Karpas-422 (cell line): ENCODE data around the gene ARID1B. TPM values are rescaled to one million over a fixed set of nuclear protein-coding genes. Genes with fewer than 3 reads are reported as not detected.

Experiments
- DNase-seq: peaks from one replicate; pipeline ENCODE4 v3.0.0-alpha.2; 2015
- H2AFZ ChIP-seq: fragments of 200-600 bp; sonication (generic); 2 replicates; pipeline ENCODE4 v1.6.1; 2014; ENCODE audit warnings: antibody characterized with exemption, low read length, mixed read lengths
- H3K27ac ChIP-seq: fragments of 200-600 bp; sonication (generic); 2 replicates; pipeline ENCODE4 v1.5.1; 2014; ENCODE audit warnings: mild to moderate bottlenecking, low read length, moderate library complexity
- H3K27me3 ChIP-seq: fragments of 200-600 bp; sonication (generic); 2 replicates; pipeline ENCODE4 v1.6.1; 2014; ENCODE audit warnings: low read length, mixed read lengths
- H3K36me3 ChIP-seq: fragments of 200-600 bp; sonication (generic); 2 replicates; pipeline ENCODE4 v1.6.1; 2014; ENCODE audit warnings: low read length, mixed read lengths; ENCODE audit not compliant: insufficient read depth
- H3K4me1 ChIP-seq: fragments of 200-600 bp; sonication (generic); 2 replicates; pipeline ENCODE4 v1.6.1; 2014; ENCODE audit warnings: mild to moderate bottlenecking, low read length, mixed read lengths
- H3K4me2 ChIP-seq: fragments of 200-600 bp; sonication (generic); 2 replicates; pipeline ENCODE4 v1.6.1; 2014; ENCODE audit warnings: low read length, low read depth, mild to moderate bottlenecking; ENCODE audit not compliant: poor library complexity, severe bottlenecking
- H3K4me3 ChIP-seq: fragments of 200-600 bp; sonication (generic); 2 replicates; pipeline ENCODE4 v1.5.1; 2014; ENCODE audit warnings: mild to moderate bottlenecking, antibody characterized with exemption, low read length, mixed read lengths
- H3K79me2 ChIP-seq: fragments of 200-600 bp; sonication (generic); 2 replicates; pipeline ENCODE4 v1.6.1; 2014; ENCODE audit warnings: mild to moderate bottlenecking, low read length, mixed read lengths
- H3K9ac ChIP-seq: fragments of 200-600 bp; sonication (generic); 2 replicates; pipeline ENCODE4 v1.6.0; 2014; ENCODE audit warnings: low read length
- H3K9me2 ChIP-seq: fragments of 200-600 bp; sonication (generic), shearing (Covaris generic); replicated peaks from 2 replicates; pipeline ENCODE4 v1.6.0; 2014; ENCODE audit warnings: mild to moderate bottlenecking, low read length, moderate library complexity; ENCODE audit not compliant: insufficient read depth
- H3K9me3 ChIP-seq: fragments of 300-700, 200-600 bp; sonication (generic); 2 replicates; pipeline ENCODE4 v1.6.1; 2014; ENCODE audit warnings: low read length, mixed read lengths
- H4K20me1 ChIP-seq: fragments of 200-600 bp; sonication (generic); 2 replicates; pipeline ENCODE4 v1.6.1; 2014; ENCODE audit warnings: mild to moderate bottlenecking, antibody characterized with exemption, low read length, low read depth; ENCODE audit not compliant: insufficient read depth
- total RNA-seq: library from RNA; depleted of rRNA; stranded (reverse); fragments of >200 nt; shearing (Covaris generic); gene quantifications from 2 replicates; pipeline ENCODE4 v1.2.3, GENCODE V29; 2014; ENCODE audit warnings: low replicate concordance

The ARID1B gene
- total RNA-seq, 1 experiment from 2014 or later: 174 TPM

- peaks cover 6% of the 10 kb centered on the region; the same call in 1 of the 2 replicates for H3K36me3 ChIP-seq
- H3K4me3 ChIP-seq: no peak overlapping the region
- no peaks in the 10 kb centered on the region for H3K9me3 ChIP-seq
- no peaks in the 10 kb centered on the region for H3K27me3 ChIP-seq
- H3K79me2 ChIP-seq: no peaks in the 10 kb centered on the region
- peak overlapping the region; percentile 51 for H3K27ac ChIP-seq
- no peak overlapping the region for H3K9ac ChIP-seq
- no peaks in the 10 kb centered on the region for H3K9me2 ChIP-seq
- H3K4me1 ChIP-seq: peaks cover 72% of the 10 kb centered on the region
- H2AFZ ChIP-seq: no peak overlapping the region
- DNase-seq: peak; percentile 59
- H4K20me1 ChIP-seq: no peaks in the 10 kb centered on the region
- H3K4me2 ChIP-seq: peak overlapping the region; percentile 20
These were observed 452.5 kb downstream of the ARID1B start for GRCh38 chr6:157229713-157230112.

GRCh38 chr6:157230910-157231309 lies 453.7 kb downstream of the ARID1B start:
- H3K36me3 ChIP-seq: peaks cover 6% of the 10 kb centered on the region; the same call in 1 of the 2 replicates
- H3K79me2 ChIP-seq: no peaks in the 10 kb centered on the region
- no peaks in the 10 kb centered on the region for H4K20me1 ChIP-seq
- peak overlapping the region; percentile 51 for H3K27ac ChIP-seq
- peaks cover 60% of the 10 kb centered on the region for H3K4me1 ChIP-seq
- H3K9ac ChIP-seq: peak overlapping the region; percentile 40
- H3K4me3 ChIP-seq: no peak overlapping the region
- no peaks in the 10 kb centered on the region for H3K9me2 ChIP-seq
- no peak overlapping the region for H2AFZ ChIP-seq
- no peaks in the 10 kb centered on the region for H3K27me3 ChIP-seq
- peak overlapping the region; percentile 5 for H3K4me2 ChIP-seq
- H3K9me3 ChIP-seq: no peaks in the 10 kb centered on the region
- no peak for DNase-seq

GRCh38 chr6:157232161-157232895 lies 455.1 kb downstream of the ARID1B start:
- Histone ChIP-seq H3K27ac (no peak overlapping the region), H3K27me3 (no peaks in the 10 kb centered on the region), H2AFZ (no peak overlapping the region), H3K9me3 (no peaks in the 10 kb centered on the region), H3K4me2 (no peak overlapping the region), H3K9ac (no peak overlapping the region), H4K20me1 (no peaks in the 10 kb centered on the region), H3K36me3 (peaks cover 2% of the 10 kb centered on the region; the same call in 1 of the 2 replicates), H3K4me1 (peaks cover 46% of the 10 kb centered on the region), H3K4me3 (no peak overlapping the region), H3K79me2 (no peaks in the 10 kb centered on the region), H3K9me2 (no peaks in the 10 kb centered on the region)
- DNase-seq: no peak

GRCh38 chr6:157233156-157233555 lies 456.0 kb downstream of the ARID1B start:
- Histone ChIP-seq H3K4me3 (no peak overlapping the region), H3K79me2 (no peaks in the 10 kb centered on the region), H3K27me3 (no peaks in the 10 kb centered on the region), H3K27ac (no peak overlapping the region), H3K4me1 (peaks cover 38% of the 10 kb centered on the region), H2AFZ (no peak overlapping the region), H4K20me1 (no peaks in the 10 kb centered on the region), H3K9me2 (no peaks in the 10 kb centered on the region), H3K36me3 (no peaks in the 10 kb centered on the region), H3K9ac (no peak overlapping the region), H3K9me3 (no peaks in the 10 kb centered on the region), H3K4me2 (no peak overlapping the region)
- DNase-seq: no peak

- no peak for DNase-seq
- Histone ChIP-seq H3K4me2 (no peak overlapping the region), H3K4me3 (no peak overlapping the region), H3K9ac (no peak overlapping the region), H3K9me3 (no peaks in the 10 kb centered on the region), H3K4me1 (peaks cover 32% of the 10 kb centered on the region), H4K20me1 (no peaks in the 10 kb centered on the region), H3K36me3 (no peaks in the 10 kb centered on the region), H2AFZ (no peak overlapping the region), H3K27ac (no peak overlapping the region), H3K9me2 (no peaks in the 10 kb centered on the region), H3K79me2 (no peaks in the 10 kb centered on the region), H3K27me3 (no peaks in the 10 kb centered on the region)
These were observed 456.5 kb downstream of the ARID1B start for GRCh38 chr6:157233686-157234085.

- H3K27me3 ChIP-seq: no peaks in the 10 kb centered on the region
- no peaks in the 10 kb centered on the region for H3K79me2 ChIP-seq
- H3K36me3 ChIP-seq: no peaks in the 10 kb centered on the region
- DNase-seq: no peak
- no peaks in the 10 kb centered on the region for H4K20me1 ChIP-seq
- H3K9ac ChIP-seq: no peak overlapping the region
- no peaks in the 10 kb centered on the region for H3K9me2 ChIP-seq
- H3K4me1 ChIP-seq: peaks cover 13% of the 10 kb centered on the region
- H2AFZ ChIP-seq: no peak overlapping the region
- no peak overlapping the region for H3K4me2 ChIP-seq
- H3K27ac ChIP-seq: no peak overlapping the region
- no peak overlapping the region for H3K4me3 ChIP-seq
- H3K9me3 ChIP-seq: no peaks in the 10 kb centered on the region
These were observed 458.4 kb downstream of the ARID1B start for GRCh38 chr6:157235600-157236039.

GRCh38 chr6:157236040-157236725 lies 459.0 kb downstream of the ARID1B start:
- no peaks in the 10 kb centered on the region for H3K27me3 ChIP-seq
- no peak for DNase-seq
- no peaks in the 10 kb centered on the region for H3K9me2 ChIP-seq

GRCh38 chr6:157238346-157238745 lies 461.2 kb downstream of the ARID1B start:
- no peaks in the 10 kb centered on the region for H3K9me3 ChIP-seq
- H2AFZ ChIP-seq: no peak overlapping the region
- H3K4me2 ChIP-seq: no peak overlapping the region
- no peaks in the 10 kb centered on the region for H3K27me3 ChIP-seq
- no peak overlapping the region for H3K9ac ChIP-seq
- DNase-seq: no peak
- H3K79me2 ChIP-seq: no peaks in the 10 kb centered on the region
- H3K36me3 ChIP-seq: 0 out of 2 replicates have a peak, but pooled peaks cover 5% of the 10 kb centered on the region
- H3K9me2 ChIP-seq: no peaks in the 10 kb centered on the region
- no peaks in the 10 kb centered on the region; the same call in 1 of the 2 replicates for H3K4me1 ChIP-seq
- no peak overlapping the region for H3K27ac ChIP-seq
- H3K4me3 ChIP-seq: no peak overlapping the region
- H4K20me1 ChIP-seq: no peaks in the 10 kb centered on the region

More at GRCh38 chr6:157236040-157236725, 459.0 kb downstream of the ARID1B start:
- Histone ChIP-seq H4K20me1 (no peaks in the 10 kb centered on the region), H3K9me3 (no peaks in the 10 kb centered on the region), H3K27ac (no peak overlapping the region), H3K4me2 (no peak overlapping the region), H3K79me2 (no peaks in the 10 kb centered on the region), H3K4me1 (peaks cover 7% of the 10 kb centered on the region), H3K36me3 (no peaks in the 10 kb centered on the region), H3K9ac (no peak overlapping the region), H3K4me3 (no peak overlapping the region), H2AFZ (no peak overlapping the region)
